Hippocampal formation (tissue), 2 donors: ENCODE data around the gene HSD17B7.
"Not testable (repeated sequence)": the region's sequence is repeated elsewhere in the genome, so short reads cannot be mapped to it uniquely, and the experiment has no call there.

ENCODE experiments used
- DNase-seq, 2 donors: peaks; one replicate each; lab custom pipeline; 2025; lab: John Stamatoyannopoulos, UW

The HSD17B7 gene

GRCh38 chr1:162790303-162790984 lies at the start of gene HSD17B7:
HSD17B7 (plus strand) TSS chr1:162790702; CDS start chr1:162790801, 99 bp downstream.
- DNase-seq = peak; percentile 50 to 82

GRCh38 chr1:162740755-162741154 lies 49.7 kb upstream of the HSD17B7 start:
- DNase-seq = no peak

- no peak for DNase-seq
These were observed 48.9 kb upstream of the HSD17B7 start for GRCh38 chr1:162741574-162741973.

- DNase-seq = not testable (repeated sequence)
These were observed 44.1 kb upstream of the HSD17B7 start for GRCh38 chr1:162746264-162746942.

GRCh38 chr1:162753001-162753658 lies 37.4 kb upstream of the HSD17B7 start:
- no peak for DNase-seq

GRCh38 chr1:162753998-162754585 lies 36.4 kb upstream of the HSD17B7 start:
- no peak for DNase-seq

- DNase-seq = no peak
These were observed 35.2 kb upstream of the HSD17B7 start for GRCh38 chr1:162755306-162755705.

GRCh38 chr1:162756523-162756922 lies 34.0 kb upstream of the HSD17B7 start:
- DNase-seq = no peak

GRCh38 chr1:162757476-162757875 lies 33.0 kb upstream of the HSD17B7 start:
- no peak for DNase-seq

- no peak for DNase-seq
These were observed 24.7 kb upstream of the HSD17B7 start for GRCh38 chr1:162765788-162766187.

- DNase-seq = no peak
These were observed 17.8 kb upstream of the HSD17B7 start for GRCh38 chr1:162772571-162773154.

GRCh38 chr1:162774007-162774406 lies 16.5 kb upstream of the HSD17B7 start:
- DNase-seq = no peak

GRCh38 chr1:162779043-162779442 lies 11.5 kb upstream of the HSD17B7 start:
- DNase-seq = no peak

- DNase-seq = no peak
These were observed 7.8 kb upstream of the HSD17B7 start for GRCh38 chr1:162782671-162783070.

GRCh38 chr1:162784926-162785325 lies 5.6 kb upstream of the HSD17B7 start:
- not testable (repeated sequence) for DNase-seq

GRCh38 chr1:162788783-162789182 lies 1.7 kb upstream of the HSD17B7 start:
- DNase-seq = not testable (repeated sequence)

- not testable (repeated sequence) for DNase-seq
These were observed 469 bp downstream of the HSD17B7 start for GRCh38 chr1:162790985-162791357.

GRCh38 chr1:162794284-162794683 lies 3.8 kb downstream of the HSD17B7 start:
- DNase-seq = not testable (repeated sequence)

GRCh38 chr1:162796617-162797279 lies 6.2 kb downstream of the HSD17B7 start:
- not testable (repeated sequence) for DNase-seq

- peak; percentile 13 to 50 for DNase-seq
These were observed 9.7 kb downstream of the HSD17B7 start for GRCh38 chr1:162799995-162800830.

GRCh38 chr1:162807503-162807902 lies 17.0 kb downstream of the HSD17B7 start:
- not testable (repeated sequence) for DNase-seq
